GM11168 (cell line): ENCODE measurements around the gene GFPT1.

Experiments
- in situ Hi-C: fragments of 300-500 bp; cut with MboI; formaldehyde crosslinking; loops from one replicate; pipeline ENCODE4 v1.12.0; 2022; ENCODE audit warnings: low sequenced_read_pairs; ENCODE audit not compliant: unreplicated experiment

Gene GFPT1

DNA sequence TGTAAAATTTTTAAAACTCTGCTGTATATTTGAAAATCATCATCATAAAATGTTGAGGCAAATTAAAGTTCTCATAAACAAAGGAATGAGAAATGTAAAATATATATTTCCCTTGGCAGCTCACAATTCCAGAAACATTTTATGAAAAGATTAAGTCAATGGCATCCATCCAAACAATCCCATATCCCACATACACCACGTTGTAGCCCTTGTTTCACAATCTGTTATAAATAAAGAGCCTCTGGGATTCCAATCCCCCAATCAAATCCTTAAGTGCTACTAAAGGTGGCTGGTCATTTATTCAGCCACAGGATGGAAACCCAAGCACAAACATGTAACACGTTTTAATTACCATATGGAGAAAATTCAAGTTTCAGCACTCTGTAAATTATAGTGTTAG is 51.7 kb downstream of the GFPT1 start:
- in situ Hi-C loops: no loop called here

DNA sequence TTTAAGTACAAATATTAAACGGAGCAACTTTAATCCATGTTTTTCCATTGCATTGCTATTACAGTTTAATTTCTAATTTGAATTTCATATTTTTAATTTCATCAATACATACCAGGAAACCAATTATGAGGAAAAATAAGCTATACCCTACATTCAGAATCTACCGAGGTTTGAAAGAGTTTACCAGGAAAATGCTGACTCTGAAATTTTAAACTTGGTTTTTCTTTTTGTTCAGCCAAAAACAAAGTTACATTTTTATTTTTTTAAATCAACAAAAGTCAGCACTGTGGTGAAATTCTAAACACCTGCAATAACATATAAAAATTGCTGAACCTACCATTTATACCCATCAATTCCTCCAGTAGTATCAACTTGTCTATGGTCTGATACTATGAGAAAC is 53.7 kb downstream of the GFPT1 start:
- in situ Hi-C loops: no loop called here

DNA sequence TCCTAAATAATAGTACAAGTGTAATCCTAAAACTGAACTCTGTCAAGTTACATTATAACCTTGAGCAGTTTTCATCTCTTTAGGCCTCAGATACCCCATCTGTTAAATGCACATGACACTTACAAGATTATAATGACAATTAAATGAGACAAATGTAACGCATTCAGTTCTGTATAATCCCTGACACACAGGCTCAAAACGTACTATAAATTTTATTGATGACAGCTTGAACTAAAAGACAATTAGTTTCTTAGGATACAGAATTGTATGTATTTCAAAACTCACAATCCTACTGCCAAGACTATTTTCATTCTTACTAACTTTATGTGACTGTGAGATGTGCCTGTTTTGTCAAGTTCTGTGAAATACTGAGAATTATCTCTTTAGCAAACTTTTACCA is 56.2 kb downstream of the GFPT1 start:
- in situ Hi-C loops: no loop called here

DNA sequence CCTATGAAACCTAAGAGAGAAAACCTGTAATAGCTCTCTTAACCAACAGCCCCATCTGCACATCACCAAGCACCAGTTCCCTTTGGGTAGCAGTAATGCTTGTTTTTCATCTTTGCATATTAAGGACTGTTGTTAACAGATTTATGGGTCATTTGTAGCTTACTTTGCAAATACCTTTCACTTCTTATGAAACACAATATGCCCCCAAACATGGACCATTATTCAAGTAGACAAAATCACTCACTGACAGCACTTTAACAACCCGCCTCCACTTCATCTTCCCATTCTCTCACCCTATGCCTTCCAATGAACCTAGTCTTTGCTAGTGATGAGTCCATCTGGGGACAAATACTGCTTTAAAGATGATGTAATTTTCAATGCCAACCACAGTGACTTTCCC is 64.4 kb downstream of the GFPT1 start:
- in situ Hi-C loops: no loop called here

DNA sequence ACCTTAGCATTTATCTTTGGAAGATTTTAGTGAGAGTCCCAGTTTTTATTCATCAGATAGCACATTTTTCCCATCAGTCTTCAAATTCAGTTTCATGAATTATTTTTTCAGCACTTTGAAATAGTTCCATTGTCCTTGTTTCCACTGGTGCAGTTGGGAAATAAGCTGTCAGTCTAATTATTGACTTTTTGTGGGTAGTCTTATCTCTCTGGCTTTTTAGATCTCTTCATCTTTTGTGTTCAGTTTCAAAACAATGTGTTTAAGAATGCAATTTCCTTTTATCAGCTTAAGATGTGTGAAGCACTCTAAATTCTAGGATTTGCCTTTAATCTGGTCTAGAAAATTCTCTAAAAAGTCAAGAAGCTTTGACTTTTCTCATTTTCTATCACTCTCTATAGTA is 70.5 kb downstream of the GFPT1 start:
- in situ Hi-C loops: no loop called here

DNA sequence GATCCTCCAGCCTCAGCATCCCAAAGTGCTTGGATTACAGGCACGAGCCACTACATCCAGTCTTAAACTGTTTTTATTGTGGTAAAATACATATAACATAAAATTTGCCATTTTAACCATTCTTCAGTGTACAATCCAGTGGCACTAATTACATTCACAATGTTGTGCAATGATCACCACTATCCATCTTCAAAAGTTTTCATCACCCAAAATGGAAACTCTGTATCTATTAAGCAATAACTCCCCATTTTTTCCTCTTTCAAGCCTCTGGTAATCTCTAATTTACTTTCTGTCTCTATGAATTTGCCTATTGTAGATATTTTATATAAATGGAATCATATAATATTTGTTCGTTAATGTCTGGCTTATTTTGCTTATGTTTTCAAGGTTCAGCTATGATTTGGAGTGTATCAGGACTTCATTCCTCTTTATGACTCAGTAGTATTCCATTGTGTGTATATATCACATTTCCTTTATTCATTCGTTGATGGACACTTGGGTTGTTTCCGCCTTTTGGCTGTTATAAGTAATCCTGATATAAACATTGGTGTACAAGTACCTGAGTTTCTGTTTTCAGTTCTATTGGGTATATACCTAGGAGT is 71.8 kb downstream of the GFPT1 start:
- in situ Hi-C loops: no loop called here

DNA sequence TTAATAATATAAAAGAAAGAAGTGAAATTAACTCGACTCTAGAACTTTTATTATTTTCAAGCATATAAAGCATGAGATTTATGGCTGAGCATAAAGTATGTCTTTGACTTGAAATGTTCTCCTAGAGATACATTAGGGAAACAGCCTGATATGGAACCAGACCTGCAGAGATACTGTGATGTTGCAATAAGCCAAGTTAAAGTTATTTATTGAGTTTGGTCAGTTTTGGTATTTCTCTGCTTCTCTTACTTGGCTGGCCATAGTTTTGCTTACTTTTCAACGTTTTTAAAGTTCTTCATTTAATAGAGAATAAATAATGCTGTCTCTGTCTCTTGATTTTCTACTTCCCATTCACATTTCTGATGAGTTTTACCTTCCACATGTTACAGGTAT is 76.0 kb downstream of the GFPT1 start:
- in situ Hi-C loops: no loop called here

DNA sequence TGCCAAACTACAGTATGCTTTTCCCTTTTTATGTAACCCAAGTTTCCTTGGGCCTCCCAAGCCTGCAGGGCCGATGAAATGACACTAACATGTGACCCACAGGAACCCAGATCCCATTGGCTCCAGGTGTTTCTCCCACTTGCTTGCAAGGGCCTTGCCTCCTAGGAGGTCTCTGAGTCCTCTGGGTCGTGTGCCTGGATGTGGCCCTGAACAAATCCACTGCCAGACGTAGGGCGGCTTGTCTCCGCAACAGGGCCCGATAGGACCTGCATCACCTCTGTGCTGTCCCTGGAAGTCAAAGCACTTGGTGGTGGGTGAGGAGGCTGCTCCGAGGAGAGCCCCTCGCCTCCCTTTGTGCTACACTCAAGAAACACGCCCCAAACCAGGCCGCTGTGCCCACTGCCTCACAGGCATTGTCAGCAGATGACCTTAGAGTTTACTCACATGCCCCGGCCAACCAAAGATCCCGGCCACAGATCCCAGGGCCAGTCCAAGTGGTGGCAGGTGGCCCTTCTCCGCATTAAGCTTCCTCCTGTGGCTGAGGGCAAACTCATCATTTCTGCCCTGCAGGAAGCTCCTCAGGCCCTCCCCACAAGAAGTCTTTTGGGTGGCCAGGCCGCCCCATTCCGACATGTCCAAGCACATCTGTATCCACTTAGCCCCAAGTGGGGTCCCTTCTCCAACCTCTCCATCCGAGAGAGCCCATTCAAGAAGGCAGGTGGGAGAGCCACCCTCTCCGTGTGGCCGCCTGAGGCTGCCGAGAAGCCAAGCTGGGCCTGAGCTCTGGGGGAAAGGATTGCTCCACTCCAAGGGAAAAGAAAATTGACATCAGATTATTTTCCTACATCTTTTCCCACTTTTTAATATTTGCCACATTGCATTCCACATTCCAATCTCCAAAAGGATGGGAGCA is 76.7 kb downstream of the GFPT1 start:
- in situ Hi-C loops: no loop called here

DNA sequence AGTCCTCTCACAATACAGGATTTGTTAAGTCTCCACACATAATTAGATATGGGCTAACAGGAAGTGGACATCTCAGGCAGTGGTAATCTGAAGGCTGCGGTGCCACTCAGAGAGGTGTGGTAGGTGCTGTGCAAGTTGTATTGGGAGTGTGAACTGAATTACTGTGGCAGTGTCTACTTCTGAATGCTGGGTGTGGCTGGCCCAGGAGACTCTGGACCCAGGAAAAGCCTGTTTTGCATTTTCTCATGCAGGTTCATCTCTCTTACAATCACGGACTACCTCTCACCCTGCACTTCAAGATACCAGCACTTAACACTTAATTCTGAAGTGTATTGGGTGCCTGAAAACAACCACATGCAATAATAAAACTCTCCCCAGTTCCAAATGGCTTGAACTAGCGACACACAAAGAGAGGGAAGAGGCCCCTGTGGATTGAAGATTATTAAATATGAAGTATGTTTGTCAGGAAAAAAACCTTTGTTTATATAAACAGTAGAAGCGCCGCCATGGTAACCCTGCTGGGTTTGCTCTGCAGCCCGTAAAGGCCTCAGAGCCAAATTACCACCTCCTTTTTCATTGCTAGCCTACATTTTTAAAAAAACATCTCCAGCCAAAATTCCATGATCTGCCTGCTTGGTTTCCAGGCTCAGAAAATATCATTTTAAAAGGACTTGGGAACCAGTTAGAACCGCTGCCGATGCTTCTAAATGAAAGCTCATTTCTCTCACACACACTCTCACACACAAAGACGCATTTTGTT is 77.5 kb downstream of the GFPT1 start:
- in situ Hi-C loops: no loop called here

DNA sequence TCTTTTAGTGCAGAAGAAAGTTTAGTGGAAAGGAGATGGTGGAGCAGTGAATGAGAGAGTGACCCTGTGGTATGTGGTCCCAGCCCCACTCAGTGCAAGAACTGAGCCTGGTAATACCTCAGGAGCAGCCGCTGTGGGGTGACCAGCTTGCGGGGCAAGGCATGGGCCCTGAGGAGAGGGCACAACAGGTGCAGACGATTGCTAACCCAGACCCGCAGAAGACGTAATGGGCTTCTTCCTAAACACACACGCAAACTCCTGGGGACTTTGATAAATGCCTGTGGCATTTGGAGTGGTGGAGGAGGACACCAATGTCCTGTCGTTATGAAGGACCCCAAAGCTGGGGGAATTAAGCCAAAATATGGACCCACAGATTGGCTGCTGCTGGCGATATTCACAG is 78.7 kb downstream of the GFPT1 start:
- in situ Hi-C loops: no loop called here

DNA sequence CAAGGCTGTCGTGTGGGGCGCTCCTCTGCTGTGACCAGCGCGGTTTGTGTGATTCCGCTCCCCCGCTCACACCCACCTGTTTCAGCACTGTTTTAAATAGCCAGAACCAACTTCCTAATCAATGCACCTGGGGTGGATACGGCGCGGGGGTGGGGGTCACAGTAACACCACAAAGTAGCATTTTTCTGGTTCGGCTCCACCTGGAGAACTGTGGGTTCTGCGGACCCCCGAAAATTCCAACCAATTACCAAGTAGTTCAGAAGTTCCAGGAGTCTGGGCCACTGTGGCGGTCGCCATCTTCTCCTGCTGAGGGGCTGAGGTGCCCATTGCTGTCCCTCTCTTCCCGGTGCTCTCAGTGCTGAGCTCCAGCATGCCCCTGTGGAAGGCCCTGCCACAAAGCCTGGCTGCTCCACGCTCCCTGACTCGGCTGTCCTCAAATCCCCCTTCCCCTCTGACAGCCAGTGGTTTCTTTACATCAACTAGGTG is 79.4 kb downstream of the GFPT1 start:
- in situ Hi-C loops: no loop called here

DNA sequence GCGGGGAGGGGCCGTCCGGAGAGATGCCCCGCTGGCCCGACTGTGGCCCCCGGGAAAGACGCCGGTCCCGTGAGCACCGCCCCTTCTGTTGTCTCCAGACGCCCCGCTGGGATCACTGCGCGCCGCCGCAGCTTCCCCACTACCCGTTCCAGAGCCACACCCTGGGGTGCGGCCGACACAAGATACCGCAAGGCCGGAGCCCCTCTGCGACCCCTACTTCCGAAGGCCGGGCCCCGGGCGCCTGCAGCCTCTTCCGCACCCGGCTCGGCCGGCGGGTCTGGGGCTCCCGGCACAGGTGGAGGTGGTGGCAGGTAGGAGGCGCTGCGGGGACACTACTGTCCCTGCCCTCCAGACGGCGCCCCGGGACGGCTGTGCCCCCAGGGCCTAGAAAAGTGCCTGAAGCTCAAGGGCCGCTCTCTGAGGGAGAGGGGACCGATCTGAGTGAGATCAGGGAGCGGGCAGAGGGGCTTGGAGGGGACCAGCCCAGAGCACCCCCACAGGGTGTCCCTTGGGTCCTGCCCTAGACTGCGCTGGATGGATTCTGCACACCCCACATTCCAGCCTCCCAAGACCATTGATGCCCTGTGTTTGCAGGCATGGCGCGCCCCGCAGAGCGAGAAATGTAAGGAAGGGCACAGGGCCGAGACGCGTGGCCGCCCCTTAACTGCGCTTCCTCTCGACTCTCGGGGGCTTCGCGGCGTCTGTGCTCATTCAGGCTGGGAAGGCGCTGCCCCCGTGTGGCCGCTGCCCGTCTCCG is 80.0 kb downstream of the GFPT1 start:
- in situ Hi-C loops: no loop called here

DNA sequence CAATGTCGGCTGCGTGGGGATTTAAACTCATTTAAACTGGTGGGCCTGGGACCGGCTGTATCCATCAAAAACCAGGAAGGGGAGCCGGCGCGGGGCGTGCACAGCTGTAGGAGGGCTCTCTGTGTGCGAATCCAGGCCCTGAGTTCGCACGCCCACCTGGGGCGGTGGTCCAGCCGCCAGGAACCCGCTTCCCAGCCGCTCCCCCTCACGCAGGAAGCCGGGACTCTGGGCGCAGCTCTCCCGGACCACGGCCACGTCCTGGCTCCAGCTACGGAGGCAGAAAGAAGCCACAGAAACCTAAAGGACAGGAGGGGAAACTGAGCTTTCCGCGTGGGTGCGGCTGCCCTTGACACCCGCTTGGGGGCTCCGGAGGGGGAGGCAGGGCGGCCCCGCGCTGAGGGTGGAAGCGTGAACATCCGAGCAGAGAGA is 80.6 kb downstream of the GFPT1 start:
- in situ Hi-C loops: no loop called here

DNA sequence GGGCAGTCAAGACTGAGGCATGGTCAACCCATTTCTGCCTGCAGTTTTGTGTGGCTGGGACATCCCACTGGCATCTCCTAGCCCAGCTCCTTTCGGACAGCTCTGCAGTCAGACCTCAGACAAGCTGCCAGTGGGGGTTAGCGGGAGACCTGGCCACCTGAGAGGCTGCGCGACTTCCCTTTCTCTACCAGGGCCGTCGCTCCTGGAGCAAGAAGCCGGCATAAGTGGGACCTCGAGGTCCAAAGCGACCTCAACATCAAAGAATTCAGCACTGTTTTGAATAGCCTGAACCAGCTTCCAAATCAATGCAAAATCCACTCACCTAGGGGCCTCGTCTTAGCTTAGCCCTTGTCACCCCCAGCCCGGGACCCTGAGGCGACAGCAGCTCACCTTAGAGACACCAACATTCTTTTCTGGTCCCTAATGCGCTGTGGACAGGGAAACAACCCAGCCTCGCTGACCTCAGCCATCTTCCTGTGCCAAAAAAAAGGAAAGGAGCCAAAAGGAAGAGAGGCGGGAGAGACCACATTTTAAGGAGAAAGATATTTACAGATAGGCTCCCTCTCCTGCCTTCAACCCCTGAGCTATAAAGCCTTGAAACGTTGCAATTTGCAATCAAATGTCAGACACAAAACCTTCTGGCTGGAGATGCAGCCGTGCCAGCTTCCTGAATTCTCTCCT is 81.2 kb downstream of the GFPT1 start:
- in situ Hi-C loops: no loop called here

DNA sequence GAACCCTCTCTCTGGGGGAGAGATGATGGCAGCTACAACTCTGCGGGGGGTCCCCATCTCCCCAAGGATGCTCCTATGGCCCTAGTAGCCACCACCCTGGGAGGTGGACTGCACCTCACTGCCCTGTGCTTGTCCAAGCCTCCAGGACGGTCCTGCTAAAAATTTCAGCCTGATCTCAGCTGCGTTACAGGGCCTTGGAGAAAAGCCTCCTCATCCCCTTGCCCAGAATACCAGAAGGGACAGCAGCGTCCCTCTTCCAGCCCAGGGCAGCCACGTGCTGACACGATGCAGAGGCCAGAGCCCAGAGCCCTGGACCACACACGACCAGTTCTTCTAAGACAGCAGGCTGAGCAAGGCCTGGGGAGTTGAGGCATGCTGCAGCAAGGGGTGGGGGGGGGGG is 81.9 kb downstream of the GFPT1 start:
- in situ Hi-C loops: no loop called here

DNA sequence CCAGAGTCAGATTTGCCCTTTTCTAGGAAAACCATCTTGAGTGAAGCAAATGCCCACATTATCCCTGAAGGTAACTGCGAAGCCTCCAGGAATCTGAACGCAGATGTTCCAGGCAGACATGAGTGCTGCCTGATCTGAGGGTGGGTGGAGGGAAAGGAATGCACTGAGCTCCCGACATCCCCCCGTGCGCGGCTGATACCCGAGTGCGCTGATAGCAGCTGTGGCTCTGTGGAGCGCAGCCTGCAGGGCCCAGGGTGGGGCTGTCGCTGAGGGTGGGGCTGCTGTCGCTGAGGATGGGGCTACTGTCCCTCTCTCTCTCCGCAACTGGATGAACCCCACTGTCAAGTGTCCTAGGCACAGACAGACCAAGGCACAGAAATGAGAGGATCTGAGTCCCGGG is 82.4 kb downstream of the GFPT1 start:
- in situ Hi-C loops: no loop called here

DNA sequence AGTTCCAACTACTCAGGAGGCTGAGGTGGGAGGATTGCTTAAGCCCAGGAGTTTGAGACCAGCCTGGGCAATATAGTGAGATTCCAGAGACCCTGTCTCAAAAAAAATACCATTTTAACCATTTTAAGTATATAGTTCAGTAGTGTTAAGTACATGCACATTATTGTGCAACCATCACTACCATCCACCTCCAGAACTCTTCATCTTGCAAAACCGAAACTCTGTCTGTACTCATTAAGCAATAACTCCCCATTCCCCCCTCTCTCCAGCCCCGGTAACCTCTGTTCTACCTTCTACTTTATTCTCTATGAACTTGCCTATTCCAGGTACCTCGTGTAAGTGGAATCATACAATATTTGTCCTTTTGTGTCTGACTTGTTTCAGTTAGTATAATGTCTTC is 86.4 kb downstream of the GFPT1 start:
- in situ Hi-C loops: no loop called here

DNA sequence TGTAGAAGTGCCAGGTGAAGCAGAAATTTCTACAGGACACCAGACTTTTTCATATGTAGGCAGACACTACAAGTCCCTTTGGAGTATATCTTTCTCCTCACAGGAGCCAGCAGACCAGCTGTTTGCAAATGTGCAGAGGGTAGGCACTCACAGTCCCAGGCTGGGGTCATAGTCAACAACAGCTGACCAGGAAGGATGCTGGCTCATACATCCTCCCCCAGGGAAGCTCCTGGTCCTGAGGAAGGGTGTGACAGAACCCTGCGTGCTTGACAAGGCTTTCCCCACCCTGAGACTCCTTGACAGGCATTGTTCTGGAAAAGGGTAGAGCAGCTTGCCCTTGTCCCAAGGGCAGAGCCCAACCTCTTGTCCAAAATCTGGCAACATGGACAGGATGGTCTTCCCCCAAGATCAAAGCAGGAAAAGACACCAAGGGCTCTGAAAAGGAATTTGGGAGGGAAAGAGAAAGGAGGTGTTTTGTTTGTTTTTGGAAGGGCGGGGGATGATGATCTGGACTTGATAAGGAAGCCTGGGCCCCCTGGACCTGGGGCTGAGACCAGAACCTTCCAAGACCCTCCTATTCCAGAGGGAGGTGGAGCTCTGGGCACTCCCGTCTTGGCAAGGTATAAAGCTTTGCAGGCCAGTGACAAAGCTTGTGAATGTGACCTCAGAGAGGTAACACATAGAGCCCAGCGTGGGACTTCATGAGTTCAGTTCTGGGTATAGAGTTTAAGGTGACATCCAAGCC is 87.1 kb downstream of the GFPT1 start:
- in situ Hi-C loops: loop anchor here (25.0 kb wide), 1 partner anchor 263 kb away; no protein-coding TSS in a partner anchor

DNA sequence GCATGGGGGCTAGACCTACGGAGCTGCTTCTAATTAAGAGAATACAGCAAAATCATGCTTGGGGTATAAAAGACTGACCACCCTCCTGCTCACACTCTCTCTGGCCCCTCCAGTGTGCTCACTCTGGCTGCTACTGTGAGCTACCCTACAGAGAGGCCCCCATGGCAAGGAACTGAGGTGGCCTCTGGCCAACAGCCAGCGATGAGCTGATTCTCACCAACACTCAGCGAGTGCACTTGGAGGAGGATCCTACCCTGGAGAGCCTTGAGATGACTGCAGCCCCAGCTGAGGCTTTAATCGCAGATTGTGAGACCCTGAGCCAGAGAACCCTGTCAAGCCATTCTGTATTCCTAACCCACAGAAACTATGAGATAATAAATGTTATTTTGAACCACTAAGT is 88.2 kb downstream of the GFPT1 start:
- in situ Hi-C loops: loop anchor here (25.0 kb wide), 1 partner anchor 262 kb away; no protein-coding TSS in a partner anchor
